H1 (cell line): ENCODE data around the gene CACNA1C. TPM values are rescaled to one million over a fixed set of nuclear protein-coding genes. Genes with fewer than 3 reads are reported as not detected.

Experiments used
- CTCF ChIA-PET: fragments of 300-600 bp; sonication (Branson Sonifier 250); formaldehyde crosslinking; loops from one replicate; lab custom pipeline; 2021; ENCODE audit not compliant: partially characterized antibody; lab: Charles Lee
- POLR2A ChIA-PET: fragments of 300-600 bp; sonication (Branson Sonifier 250); formaldehyde crosslinking; loops from one replicate; lab custom pipeline; 2021; ENCODE audit warnings: inconsistent platforms; ENCODE audit not compliant: partially characterized antibody; lab: Charles Lee
- DNase-seq, 2 experiments: peaks; one replicate each; pipeline versions ENCODE4 v3.0.0 to v3.0.0-alpha.2; 2010 to 2022; ENCODE audit warnings: low spot score in 2 of 2, low read depth in 1 of 2, mixed read lengths in 1 of 2
- FAIRE-seq: peaks from 2 replicates; lab custom pipeline; 2011; peaks lifted over from hg19 to GRCh38; lab: Jason Lieb, UNC
- H2AFZ ChIP-seq: 2 replicates; pipeline ENCODE4 v1.8.1; 2012; ENCODE audit warnings: low read length, inconsistent platforms
- H2AK5ac ChIP-seq: 2 replicates; pipeline ENCODE4 v1.6.1; 2013; ENCODE audit warnings: low read depth, low read length
- H2BK120ac ChIP-seq: replicated peaks from 2 replicates; pipeline ENCODE3; 2013; ENCODE audit warnings: low read depth, low read length, inconsistent platforms
- H2BK12ac ChIP-seq: 2 replicates; pipeline ENCODE4 v1.6.1; 2013; ENCODE audit warnings: low read depth, low read length
- H2BK15ac ChIP-seq: 2 replicates; pipeline ENCODE4 v1.6.1; 2013; ENCODE audit warnings: low read length
- H2BK20ac ChIP-seq: 2 replicates; pipeline ENCODE4 v1.6.1; 2013; ENCODE audit warnings: low read length
- H2BK5ac ChIP-seq: 2 replicates; pipeline ENCODE4 v1.6.1; 2013; ENCODE audit warnings: low read depth, low read length
- H3K14ac ChIP-seq: 2 replicates; pipeline ENCODE4 v1.6.1; 2013; ENCODE audit warnings: inconsistent platforms; ENCODE audit not compliant: insufficient read length
- H3K18ac ChIP-seq: 2 replicates; pipeline ENCODE4 v1.6.1; 2013; ENCODE audit warnings: low read length; ENCODE audit errors: extremely low read depth
- H3K23ac ChIP-seq: 2 replicates; pipeline ENCODE4 v1.6.1; 2013; ENCODE audit warnings: inconsistent platforms; ENCODE audit not compliant: insufficient read length
- H3K23me2 ChIP-seq: 2 replicates; pipeline ENCODE4 v1.6.1; 2013; ENCODE audit warnings: low read depth, low read length
- H3K27ac ChIP-seq: 2 replicates; pipeline ENCODE4 v1.6.1; 2011; ENCODE audit warnings: low read depth, low read length, inconsistent platforms
- H3K27me3 ChIP-seq, 4 experiments: replicated peaks in 1 of 4; 1 replicate in 1 of 4; 2 replicates in 3 of 4; pipeline versions ENCODE4 v1.6.1 to v1.8.1; 2011 to 2013; ENCODE audit warnings: low read length in 3 of 4, mild to moderate bottlenecking in 3 of 4, inconsistent platforms in 2 of 4, mixed read lengths in 2 of 4, moderate library complexity in 1 of 4; ENCODE audit not compliant: control insufficient read depth in 3 of 4, insufficient read depth in 3 of 4; ENCODE audit errors: extremely low read depth in 1 of 4
- H3K36me3 ChIP-seq, 4 experiments: 2 replicates each; pipeline versions ENCODE4 v1.6.1 to v1.8.1; 2011 to 2013; ENCODE audit warnings: mild to moderate bottlenecking in 4 of 4, low read length in 3 of 4, moderate library complexity in 2 of 4, control low read depth in 1 of 4, inconsistent platforms in 1 of 4; ENCODE audit not compliant: insufficient read depth in 4 of 4, control insufficient read depth in 2 of 4
- H3K4ac ChIP-seq: replicated peaks from 2 replicates; pipeline ENCODE3; 2013; ENCODE audit warnings: low read length, low read depth, mixed read lengths, inconsistent platforms; ENCODE audit not compliant: insufficient read length
- H3K4me1 ChIP-seq, 4 experiments: replicated peaks in 1 of 4; 1 replicate in 1 of 4; 2 replicates in 3 of 4; pipeline versions ENCODE4 v1.6.1 to v1.8.1; 2011 to 2013; ENCODE audit warnings: low read length in 3 of 4, inconsistent platforms in 2 of 4, mixed read lengths in 1 of 4; ENCODE audit not compliant: insufficient read depth in 4 of 4, control insufficient read depth in 3 of 4
- H3K4me2 ChIP-seq, 2 experiments: 2 replicates each; pipeline versions ENCODE4 v1.6.1 to v1.8.1; 2011 to 2013; ENCODE audit warnings: low read depth in 2 of 2, low read length in 2 of 2, control low read depth in 1 of 2, inconsistent platforms in 1 of 2, mild to moderate bottlenecking in 1 of 2; ENCODE audit not compliant: insufficient read depth in 1 of 2
- H3K4me3 ChIP-seq, 4 experiments: fragments of 200-600, 300-600 bp in 1 of 4; sonication (generic), shearing (Covaris generic), sonication (Bioruptor Twin) in 1 of 4; 2 replicates each; pipeline versions ENCODE4 v1.5.1 to v1.8.1; 2011 to 2016; ENCODE audit warnings: low read length in 4 of 4, low read depth in 3 of 4, control low read depth in 2 of 4, inconsistent platforms in 2 of 4, mild to moderate bottlenecking in 2 of 4, mixed read lengths in 1 of 4, moderate library complexity in 1 of 4; ENCODE audit not compliant: insufficient read depth in 2 of 4; ENCODE audit errors: extremely low read depth in 1 of 4
- H3K56ac ChIP-seq: replicated peaks from 2 replicates; pipeline ENCODE3; 2013; ENCODE audit warnings: low read depth, mild to moderate bottlenecking, mixed read lengths, low read length, inconsistent platforms; ENCODE audit not compliant: insufficient read length
- H3K79me1 ChIP-seq: 2 replicates; pipeline ENCODE4 v1.6.1; 2013; ENCODE audit warnings: low read depth, low read length, control low read depth
- H3K79me2 ChIP-seq, 2 experiments: 2 replicates each; pipeline versions ENCODE4 v1.6.1 to v1.8.1; 2012 to 2013; ENCODE audit warnings: low read length in 2 of 2, mild to moderate bottlenecking in 2 of 2, inconsistent platforms in 1 of 2; ENCODE audit not compliant: insufficient read depth in 2 of 2, control insufficient read depth in 1 of 2
- H3K9ac ChIP-seq, 4 experiments: replicated peaks in 1 of 4; 1 replicate in 1 of 4; 2 replicates in 3 of 4; pipeline versions ENCODE4 v1.6.1 to v1.8.1; 2011 to 2013; ENCODE audit warnings: low read depth in 3 of 4, low read length in 3 of 4, control low read depth in 2 of 4, mild to moderate bottlenecking in 2 of 4, moderate library complexity in 2 of 4, inconsistent platforms in 1 of 4; ENCODE audit errors: extremely low read depth in 1 of 4
- H3K9me3 ChIP-seq, 2 experiments: 2 replicates each; pipeline versions ENCODE4 v1.6.1 to v1.8.1; 2012 to 2013; ENCODE audit warnings: mild to moderate bottlenecking in 2 of 2, moderate library complexity in 2 of 2, control low read depth in 1 of 2, inconsistent platforms in 1 of 2, low read depth in 1 of 2, low read length in 1 of 2, mixed read lengths in 1 of 2; ENCODE audit not compliant: insufficient read depth in 2 of 2
- H4K20me1 ChIP-seq, 2 experiments: replicated peaks in 1 of 2; 2 replicates each; pipeline versions ENCODE3 to v1.8.1; 2011 to 2013; ENCODE audit warnings: inconsistent platforms in 2 of 2, low read length in 2 of 2, mild to moderate bottlenecking in 1 of 2; ENCODE audit not compliant: insufficient read depth in 2 of 2, control insufficient read depth in 1 of 2
- H4K5ac ChIP-seq: 2 replicates; pipeline ENCODE4 v1.6.1; 2013; ENCODE audit warnings: low read length, low read depth, mixed read lengths, inconsistent platforms; ENCODE audit not compliant: insufficient read length
- H4K8ac ChIP-seq: 2 replicates; pipeline ENCODE4 v1.8.0; 2013; ENCODE audit warnings: mild to moderate bottlenecking, moderate library complexity, low read length, inconsistent platforms; ENCODE audit not compliant: insufficient read depth; ENCODE audit errors: extremely low read depth
- H4K91ac ChIP-seq: replicated peaks from 2 replicates; pipeline ENCODE3; 2013; ENCODE audit warnings: low read length, mixed read lengths, inconsistent platforms; ENCODE audit not compliant: insufficient read length
- BACH1 ChIP-seq: IDR thresholded peaks from 2 replicates; pipeline ENCODE4 v1.6.1; 2012; ENCODE audit warnings: low read length, improper control_type of control experiment
- CTBP2 ChIP-seq: IDR thresholded peaks from 2 replicates; pipeline ENCODE4 v1.7.0; 2011; ENCODE audit warnings: borderline replicate concordance, mild to moderate bottlenecking, moderate library complexity, mixed read lengths, low read length; ENCODE audit not compliant: insufficient read depth, insufficient read length
- FOSL1 ChIP-seq: IDR thresholded peaks from 2 replicates; pipeline ENCODE4 v1.6.1; 2011; ENCODE audit warnings: mild to moderate bottlenecking, low read depth, low read length, moderate library complexity; ENCODE audit not compliant: insufficient read depth
- HDAC2 ChIP-seq, 2 experiments: fragments of 300-600 bp in 1 of 2; sonication (generic) in 1 of 2; IDR thresholded peaks; 2 replicates each; pipeline ENCODE4 v1.6.1; 2011 to 2012; ENCODE audit warnings: low read depth in 2 of 2, low read length in 2 of 2, mild to moderate bottlenecking in 2 of 2, moderate library complexity in 2 of 2, borderline replicate concordance in 1 of 2, inconsistent platforms in 1 of 2
- MAFK ChIP-seq: IDR thresholded peaks from 2 replicates; pipeline ENCODE4 v1.6.1; 2012; ENCODE audit warnings: low read depth, mild to moderate bottlenecking, improper control_type of control experiment, low read length
- NRF1 ChIP-seq: IDR thresholded peaks from 2 replicates; pipeline ENCODE4 v1.6.1; 2011; ENCODE audit warnings: mild to moderate bottlenecking, low read depth, low read length, improper control_type of control experiment
- POLR2A ChIP-seq, 2 experiments: IDR thresholded peaks; 1 replicate in 1 of 2; 2 replicates in 1 of 2; pipeline ENCODE4 v1.6.1; 2011; ENCODE audit warnings: low read depth in 2 of 2, low read length in 2 of 2, mild to moderate bottlenecking in 2 of 2; ENCODE audit errors: control extremely low read depth in 1 of 2
- POLR2AphosphoS5 ChIP-seq: IDR thresholded peaks from 2 replicates; pipeline ENCODE4 v1.6.1; 2011; ENCODE audit warnings: low read depth, low read length
- SAP30 ChIP-seq: fragments of 300-600 bp; sonication (generic); IDR thresholded peaks from 2 replicates; pipeline ENCODE4 v1.7.1; 2012; ENCODE audit warnings: low read length, moderate library complexity, mild to moderate bottlenecking, inconsistent platforms; ENCODE audit not compliant: insufficient read depth, insufficient replicate concordance
- SIN3A ChIP-seq, 2 experiments: IDR thresholded peaks in 1 of 2; conservative IDR thresholded peaks in 1 of 2; 2 replicates each; pipeline ENCODE4 v1.6.1; 2011 to 2012; ENCODE audit warnings: low read length in 2 of 2, improper control_type of control experiment in 1 of 2, low read depth in 1 of 2, mild to moderate bottlenecking in 1 of 2
- SP2 ChIP-seq: IDR thresholded peaks from 2 replicates; pipeline ENCODE4 v1.6.1; 2012; ENCODE audit warnings: mild to moderate bottlenecking, low read length, inconsistent platforms
- TCF12 ChIP-seq: IDR thresholded peaks from 2 replicates; pipeline ENCODE4 v1.6.1; 2011; ENCODE audit warnings: low read depth, mild to moderate bottlenecking, low read length
- WGBS, 2 experiments: shearing (Covaris generic) in 1 of 2; methylation state at CpG; one replicate each; pipeline versions ENCODE4 v1.1.6 to v1.1.7; 2013 to 2015; ENCODE audit warnings: low lambda C conversion rate in 2 of 2, mixed read lengths in 2 of 2, inconsistent platforms in 1 of 2, low coverage in 1 of 2, missing lambda C conversion rate in 1 of 2; ENCODE audit not compliant: insufficient replicate concordance in 2 of 2, insufficient coverage in 1 of 2, insufficient read length in 1 of 2; ENCODE audit errors: extremely low coverage in 1 of 2, missing lambda C conversion rate in 1 of 2; 5-methylcytosine and 5-hydroxymethylcytosine counted together
- polyA plus RNA-seq, 7 experiments: library from polyadenylated mRNA; depleted of rRNA in 3 of 7; stranded (reverse) in 5 of 7; unstranded in 2 of 7; fragments of >200 nt in 5 of 7; fragments of 200-250 nt in 2 of 7; gene quantifications; 1 replicate in 5 of 7; 2 replicates in 1 of 7; 4 replicates in 1 of 7; pipeline versions ENCODE4 v1.2.1 to v1.2.3, GENCODE V29; 2011 to 2013; ENCODE audit warnings: missing spikeins in 2 of 7, mixed read lengths in 2 of 7
- total RNA-seq: library from RNA; stranded (reverse); fragmentation: NEBNext Ultra II Directional; extraction: Animal tissue kit (Norgen Biotek cat#: 25700); gene quantifications from 2 replicates; pipeline ENCODE4 v1.2.1, GENCODE V29; 2021

Gene CACNA1C
- total and polyA plus RNA-seq, 2 of the 8 experiments (the other 6 are each of a cell fraction or from before 2014, with no cell fraction given): 1.3 TPM

DNA sequence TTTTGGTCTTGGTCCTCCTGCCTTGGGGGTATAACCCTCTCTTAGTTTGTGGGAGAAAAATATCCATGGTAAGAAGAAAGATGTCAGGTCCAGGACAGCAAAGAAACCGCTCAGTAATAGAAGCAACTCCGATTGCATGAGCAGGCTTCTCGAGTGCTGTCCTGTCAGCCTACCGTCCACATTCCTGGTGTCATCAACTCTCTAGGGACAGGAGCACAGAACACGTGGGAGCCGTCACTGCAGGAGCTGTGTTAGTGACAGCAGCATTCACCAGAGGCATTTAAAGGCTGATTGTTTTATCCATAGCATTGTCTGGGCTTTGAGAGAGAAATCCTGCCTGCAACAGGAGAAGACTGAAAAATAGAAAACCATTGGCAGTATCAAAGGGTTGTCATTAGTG, 244.2 kb downstream of the CACNA1C start:
- Histone ChIP-seq H3K27ac (no peak overlapping the region), H3K79me2 (no peaks in the 10 kb centered on the region), H2BK120ac (no peak overlapping the region), H3K14ac (no peak overlapping the region), H2BK15ac (no peak overlapping the region), H3K9ac (no peak overlapping the region), H4K8ac (no peak overlapping the region), H3K79me1 (no peaks in the 10 kb centered on the region), H4K20me1 (no peaks in the 10 kb centered on the region), H3K4me1 (peaks cover 0 to 13% (median 1%) of the 10 kb centered on the region in 4 experiments; a peak in 2 of 7 replicates), H2AFZ (no peak overlapping the region), H3K23ac (no peak overlapping the region), H3K36me3 (no peaks in the 10 kb centered on the region), H4K91ac (no peak overlapping the region), H3K18ac (no peak overlapping the region), H2BK20ac (no peak overlapping the region), H4K5ac (no peak overlapping the region), H3K4me2 (no peak overlapping the region), H2BK12ac (no peak overlapping the region), H3K4me3 (no peak overlapping the region), H2AK5ac (no peak overlapping the region), H3K23me2 (no peaks in the 10 kb centered on the region), H3K56ac (no peak overlapping the region), H3K27me3 (no peaks in the 10 kb centered on the region), H3K4ac (no peak overlapping the region), H3K9me3 (no peaks in the 10 kb centered on the region), H2BK5ac (no peak overlapping the region)
- 88% methylated on average over 6 of the region's 6 CpGs; no CpG with 5 or more reads in 1 of the 2 experiments for WGBS, 2 experiments
- CTCF ChIA-PET: interaction anchor here (0.7 to 0.9 kb wide), 2 partner anchors 8 to 19 kb away, joined by 3 read pairs; no protein-coding TSS in a partner anchor
- no peak for DNase-seq
- no peak for FAIRE-seq
- POLR2A ChIA-PET: no interaction called here
- TF ChIP-seq TCF12 (no peak), FOSL1 (no peak), HDAC2 (IDR thresholded peaks at IDR 0.05; ENCODE audit: borderline replicate concordance in 1 of 2, low read depth in 2 of 2, low read length in 2 of 2) (no peak), CTBP2 (no peak), SAP30 (no peak), NRF1 (no peak), POLR2AphosphoS5 (no peak), POLR2A (IDR thresholded peaks at IDR 0.05; ENCODE audit: control extremely low read depth in 1 of 2, low read depth in 2 of 2, low read length in 2 of 2) (no peak), SP2 (no peak), MAFK (no peak), BACH1 (no peak), SIN3A (conservative IDR thresholded peaks at IDR 0.05 in 1 of 2, IDR thresholded peaks at IDR 0.05 in 1 of 2; ENCODE audit: low read depth in 1 of 2, low read length in 2 of 2) (no peak)
